CD4-positive, alpha-beta T cell treated with Interleukin-15 for 1 hour (primary cell): ENCODE measurements around the gene CDCA7.
"Not testable (repeated sequence)": the region's sequence is repeated elsewhere in the genome, so short reads cannot be mapped to it uniquely, and the experiment has no call there.

Experiments
- DNase-seq: peaks from one replicate; pipeline ENCODE4 v3.0.0-alpha.2; 2020

Gene CDCA7

GRCh38 chr2:173407176-173407575 lies 52.5 kb downstream of the CDCA7 start:
- no peak for DNase-seq

- no peak for DNase-seq
Measured at GRCh38 chr2:173407646-173408045, 53.0 kb downstream of the CDCA7 start.

GRCh38 chr2:173410579-173410978 lies 55.9 kb downstream of the CDCA7 start:
- DNase-seq = no peak

GRCh38 chr2:173412628-173413027 lies 58.0 kb downstream of the CDCA7 start:
- DNase-seq = no peak

- DNase-seq = no peak
Measured at GRCh38 chr2:173414823-173415322, 60.2 kb downstream of the CDCA7 start.

- no peak for DNase-seq
Measured at GRCh38 chr2:173415431-173416381, 61.0 kb downstream of the CDCA7 start.

GRCh38 chr2:173416415-173417152 lies 61.9 kb downstream of the CDCA7 start:
- DNase-seq = not testable (repeated sequence)

GRCh38 chr2:173417341-173417740 lies 62.7 kb downstream of the CDCA7 start:
- DNase-seq = no peak

GRCh38 chr2:173417802-173418201 lies 63.1 kb downstream of the CDCA7 start:
- DNase-seq = no peak
